NCI-H1092 (cell line): ENCODE data around the gene NDUFV3.
"Not testable (repeated sequence)": the region's sequence is repeated elsewhere in the genome, so short reads cannot be mapped to it uniquely, and the experiment has no call there.

Source experiments
- DNase-seq: peaks from one replicate; lab custom pipeline; 2025; lab: John Stamatoyannopoulos, UW

The NDUFV3 gene

GRCh38 chr21:42937034-42937940 is 44.2 kb downstream of the NDUFV3 start:
- DNase-seq = not testable (repeated sequence)

DNA sequence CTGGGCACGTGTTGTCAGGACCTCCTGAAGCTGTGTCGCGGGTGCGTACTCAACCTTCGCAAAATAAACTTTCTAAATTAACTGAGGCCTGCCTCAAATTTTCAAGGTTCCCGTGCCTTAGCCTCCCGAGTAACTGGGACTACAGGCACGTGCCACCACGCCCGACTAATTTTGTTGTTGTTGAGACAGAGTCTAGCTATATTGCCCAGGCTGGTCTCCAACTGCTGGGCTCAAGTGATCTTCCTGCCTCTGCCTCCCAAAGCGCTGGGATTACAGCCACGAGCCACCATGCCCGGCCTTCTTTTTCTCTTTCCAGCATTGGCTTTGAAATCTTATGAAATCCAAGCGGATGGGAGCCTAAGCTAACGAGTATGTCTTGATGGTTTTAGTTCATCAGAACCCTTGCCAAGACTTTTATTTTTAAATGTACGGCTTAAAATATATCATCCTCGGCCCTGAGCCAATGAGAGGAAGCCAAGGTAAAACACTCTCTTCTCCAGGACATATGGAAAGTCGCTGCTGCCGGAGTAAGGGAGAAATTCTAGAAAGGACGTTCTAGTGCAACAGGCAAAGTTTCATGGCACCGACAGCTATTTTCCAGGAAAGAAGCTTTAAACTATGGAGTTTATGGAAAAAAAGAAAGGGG is 45.0 kb downstream of the NDUFV3 start:
- DNase-seq = no peak

DNA sequence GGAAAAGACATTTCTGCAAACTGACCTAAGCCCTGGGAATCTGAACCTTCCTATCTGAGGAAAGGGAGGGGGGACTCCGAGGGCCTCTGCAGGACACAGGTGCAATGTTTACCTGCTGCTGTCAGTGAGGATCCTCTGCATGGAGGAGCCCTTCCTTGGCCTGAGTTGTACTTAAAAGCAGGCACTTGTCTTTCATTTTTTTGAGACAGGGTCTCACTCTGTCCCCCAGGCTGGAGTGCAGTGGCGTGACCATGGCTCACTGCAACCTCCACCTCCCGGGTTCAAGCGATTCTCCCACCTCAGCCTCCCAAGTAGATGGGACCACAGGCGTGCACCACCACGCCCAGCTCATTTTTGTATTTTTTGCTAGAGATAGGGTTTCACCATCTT is 45.5 kb downstream of the NDUFV3 start:
- not testable (repeated sequence) for DNase-seq

DNA sequence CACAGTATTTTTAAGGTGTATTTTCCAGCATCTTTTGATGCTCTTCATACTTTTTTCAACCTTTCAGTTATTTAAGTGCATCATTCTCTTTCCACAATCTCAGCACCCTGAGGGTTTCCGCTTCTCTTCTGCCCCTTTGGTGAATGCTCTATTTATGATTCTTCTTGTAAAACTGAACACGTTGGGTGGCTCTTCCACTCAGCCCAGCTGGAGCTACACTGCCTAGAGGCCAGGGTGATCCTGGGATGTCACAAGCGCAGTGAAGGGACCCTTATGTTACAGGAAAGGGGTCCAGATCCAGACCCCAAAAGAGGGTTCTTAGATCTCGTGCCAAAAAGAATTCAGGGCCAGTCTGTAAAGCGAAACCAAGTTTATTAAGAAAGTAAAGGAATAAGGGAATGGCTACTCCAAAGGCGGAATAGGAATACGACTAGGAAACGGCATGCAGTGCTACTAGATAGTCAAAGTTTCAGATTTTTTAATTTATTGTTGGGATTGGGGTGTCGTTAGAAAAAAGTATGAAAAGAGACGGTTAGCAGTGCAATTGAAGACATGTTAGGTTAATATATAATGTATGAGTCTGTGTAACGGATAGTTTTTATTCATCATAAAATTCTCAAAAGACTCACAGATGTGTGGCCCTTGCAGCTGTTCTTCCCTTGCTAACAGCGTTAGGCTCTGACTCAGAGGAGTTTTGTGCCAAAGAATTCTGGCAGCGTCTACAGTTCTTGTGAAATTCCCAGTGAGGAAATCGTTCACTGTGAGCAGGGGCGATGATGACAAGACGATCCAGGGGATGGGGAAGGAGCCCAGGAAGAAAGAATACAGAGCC is 46.7 kb downstream of the NDUFV3 start:
- no peak for DNase-seq

DNA sequence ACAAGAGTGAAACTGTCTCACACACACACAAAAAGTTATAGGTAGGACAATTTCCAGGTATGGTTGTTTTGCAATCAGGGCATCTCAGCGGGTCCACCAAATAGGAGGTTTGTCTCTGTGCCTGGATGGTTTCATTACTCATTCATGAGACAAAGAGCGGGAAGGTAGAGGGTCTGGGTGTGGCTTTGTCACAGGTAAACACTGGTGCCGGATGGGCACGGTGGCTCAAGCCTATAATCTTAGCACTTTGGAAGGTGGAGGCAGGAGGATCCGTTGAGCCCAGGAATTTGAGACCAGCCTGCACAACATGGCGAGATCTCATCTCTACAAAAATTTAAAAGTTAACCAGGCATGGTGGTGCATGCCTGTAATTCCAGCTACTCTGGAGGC is 48.6 kb downstream of the NDUFV3 start:
- DNase-seq = no peak

GRCh38 chr21:42942244-42942643 is 49.1 kb downstream of the NDUFV3 start:
- DNase-seq = no peak

GRCh38 chr21:42949094-42949755 is 56.1 kb downstream of the NDUFV3 start:
- not testable (repeated sequence) for DNase-seq

GRCh38 chr21:42951193-42951592 is 58.1 kb downstream of the NDUFV3 start:
- not testable (repeated sequence) for DNase-seq

DNA sequence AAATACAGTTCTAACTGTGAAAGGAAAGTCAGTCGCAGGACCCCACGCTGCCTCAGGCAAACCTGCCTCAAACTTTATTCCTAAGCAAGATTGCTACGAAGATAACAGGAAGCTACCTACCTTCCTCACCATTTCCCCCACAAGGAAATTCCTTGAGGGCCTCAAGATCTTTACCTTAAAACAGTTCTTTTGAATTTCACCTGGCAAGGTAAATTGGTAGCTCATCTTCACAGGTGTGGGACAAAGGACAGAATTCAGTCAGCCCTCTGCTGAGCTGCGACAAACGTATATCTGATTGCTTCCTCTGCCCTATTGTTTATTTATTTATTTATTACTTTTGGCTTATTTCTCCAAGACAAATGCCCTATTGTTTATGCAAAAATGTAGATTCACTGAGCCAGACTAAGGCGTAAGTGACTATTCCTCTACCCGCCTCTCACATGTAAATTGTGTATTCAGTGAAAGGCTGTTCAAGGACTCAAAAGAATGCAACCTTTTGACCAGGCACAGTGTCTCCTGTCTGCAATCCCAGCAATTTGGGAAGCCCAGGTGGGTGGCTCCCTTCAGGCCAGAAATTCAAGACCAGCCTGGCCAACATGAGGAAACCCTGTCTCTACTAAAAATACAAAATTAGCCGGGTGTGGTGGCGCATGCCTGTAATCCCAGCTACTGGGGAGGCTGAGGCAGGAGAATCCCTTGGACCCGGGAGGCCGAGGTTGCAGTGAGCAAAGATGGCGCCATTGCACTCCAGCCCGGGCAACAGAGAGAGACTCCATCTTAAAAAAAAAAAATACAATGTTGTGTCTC is 63.9 kb downstream of the NDUFV3 start:
- no peak for DNase-seq

DNA sequence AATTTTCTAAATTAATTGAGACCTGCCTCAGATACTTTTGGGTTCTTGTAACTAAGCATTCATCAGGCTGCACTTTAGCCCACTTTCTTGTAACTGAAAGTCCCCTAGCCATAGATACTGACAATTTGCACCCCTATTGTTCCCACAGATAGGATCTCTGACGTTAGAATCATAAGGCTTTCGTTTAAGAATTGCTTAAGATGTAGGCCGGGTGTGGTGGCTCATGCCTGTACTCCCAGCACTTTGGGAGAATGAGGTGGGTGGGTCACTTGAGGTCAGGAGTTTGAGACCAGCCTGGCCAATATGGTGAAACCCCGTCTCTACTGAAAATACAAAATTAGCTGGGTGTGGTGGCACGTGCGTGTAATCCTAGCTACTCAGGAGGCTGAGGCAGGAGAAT is 65.0 kb downstream of the NDUFV3 start:
- not testable (repeated sequence) for DNase-seq

GRCh38 chr21:42959728-42960127 is 66.6 kb downstream of the NDUFV3 start:
- no peak for DNase-seq

GRCh38 chr21:42962380-42963007 is 69.4 kb downstream of the NDUFV3 start:
- DNase-seq = no peak
